ENCODE data around the gene SCN2A.
"Not testable (repeated sequence)": the region's sequence is repeated elsewhere in the genome, so short reads cannot be mapped to it uniquely, and the experiment has no call there.

The SCN2A gene

GRCh38 chr2:165253178-165253577 lies 14.0 kb downstream of the SCN2A start:
- DNase-seq (ENCODE audit: low read depth) = no peak

GRCh38 chr2:165256618-165257017 lies 17.4 kb downstream of the SCN2A start:
- no peak for DNase-seq (ENCODE audit: low read depth)

- not testable (repeated sequence) for DNase-seq (ENCODE audit: low read depth)
Observed at GRCh38 chr2:165260347-165260746, 21.1 kb downstream of the SCN2A start.

- no peak for DNase-seq (ENCODE audit: low read depth)
Observed at GRCh38 chr2:165268754-165269153, 29.5 kb downstream of the SCN2A start.

GRCh38 chr2:165273176-165273575 lies 34.0 kb downstream of the SCN2A start:
- no peak for DNase-seq (ENCODE audit: low read depth)

GRCh38 chr2:165274698-165275097 lies 35.5 kb downstream of the SCN2A start:
- no peak for DNase-seq (ENCODE audit: low read depth)

- DNase-seq (ENCODE audit: low read depth) = no peak
Observed at GRCh38 chr2:165275932-165276331, 36.7 kb downstream of the SCN2A start.

- no peak for DNase-seq (ENCODE audit: low read depth)
Observed at GRCh38 chr2:165277295-165277694, 38.1 kb downstream of the SCN2A start.

GRCh38 chr2:165277860-165278656 lies 38.8 kb downstream of the SCN2A start:
- no peak for DNase-seq (ENCODE audit: low read depth)

GRCh38 chr2:165280356-165280755 lies 41.1 kb downstream of the SCN2A start:
- DNase-seq (ENCODE audit: low read depth) = no peak

- no peak for DNase-seq (ENCODE audit: low read depth)
Observed at GRCh38 chr2:165281387-165281786, 42.2 kb downstream of the SCN2A start.

GRCh38 chr2:165283342-165283741 lies 44.1 kb downstream of the SCN2A start:
- DNase-seq (ENCODE audit: low read depth) = no peak

GRCh38 chr2:165287094-165287778 lies 48.0 kb downstream of the SCN2A start:
- no peak for DNase-seq (ENCODE audit: low read depth)

GRCh38 chr2:165289069-165289468 lies 49.9 kb downstream of the SCN2A start:
- no peak for DNase-seq (ENCODE audit: low read depth)

- DNase-seq (ENCODE audit: low read depth) = no peak
Observed at GRCh38 chr2:165293440-165294420, 54.5 kb downstream of the SCN2A start.

GRCh38 chr2:165294912-165295311 lies 55.7 kb downstream of the SCN2A start:
- no peak for DNase-seq (ENCODE audit: low read depth)

- DNase-seq (ENCODE audit: low read depth) = no peak
Observed at GRCh38 chr2:165295643-165296042, 56.4 kb downstream of the SCN2A start.

GRCh38 chr2:165305391-165306096 lies 66.3 kb downstream of the SCN2A start:
- DNase-seq (ENCODE audit: low read depth) = no peak

- no peak for DNase-seq (ENCODE audit: low read depth)
Observed at GRCh38 chr2:165307317-165307716, 68.1 kb downstream of the SCN2A start.

- DNase-seq (ENCODE audit: low read depth) = no peak
Observed at GRCh38 chr2:165311949-165312348, 72.7 kb downstream of the SCN2A start.

- DNase-seq (ENCODE audit: low read depth) = no peak
Observed at GRCh38 chr2:165312999-165313398, 73.8 kb downstream of the SCN2A start.

GRCh38 chr2:165313509-165313908 lies 74.3 kb downstream of the SCN2A start:
- DNase-seq (ENCODE audit: low read depth) = no peak

Data from stimulated activated CD8-positive, alpha-beta memory T cell treated with anti-CD3 and anti-CD28 coated beads, Interleukin-15, amount 100 ng/mL, for 1 hour (primary cell).